ENCODE results near the gene ADAMTS13.
A peak's percentile ranks its signal among the peaks of the same experiment; 100 is the strongest.

The ADAMTS13 gene

GRCh38 chr9:133406480-133407307 lies 15.5 kb upstream of the ADAMTS13 start:
- Histone ChIP-seq H3K9me3 (ENCODE audit: control insufficient read depth, low read depth, low read length) (no peaks in the 10 kb centered on the region), H3K36me3 (ENCODE audit: control insufficient read depth, low read depth, low read length) (peaks cover 45% of the 10 kb centered on the region), H3K4me3 (ENCODE audit: low read length) (no peak overlapping the region), H3K4me1 (ENCODE audit: control insufficient read depth, low read depth, low read length) (no peaks in the 10 kb centered on the region), H3K27ac (ENCODE audit: low read length) (no peak overlapping the region), H3K9ac (ENCODE audit: low read length) (no peak overlapping the region), H3K27me3 (ENCODE audit: control insufficient read depth, insufficient read depth, low read length) (no peaks in the 10 kb centered on the region)

GRCh38 chr9:133408042-133408441 lies 14.1 kb upstream of the ADAMTS13 start:
- H3K27ac ChIP-seq (ENCODE audit: low read length) = no peak overlapping the region
- no peak overlapping the region for H3K4me3 ChIP-seq (ENCODE audit: low read length)
- H3K36me3 ChIP-seq (ENCODE audit: control insufficient read depth, low read depth, low read length) = peaks cover 54% of the 10 kb centered on the region
- no peak overlapping the region for H3K9ac ChIP-seq (ENCODE audit: low read length)
- H3K27me3 ChIP-seq (ENCODE audit: control insufficient read depth, insufficient read depth, low read length) = no peaks in the 10 kb centered on the region
- H3K9me3 ChIP-seq (ENCODE audit: control insufficient read depth, low read depth, low read length) = no peaks in the 10 kb centered on the region
- no peaks in the 10 kb centered on the region for H3K4me1 ChIP-seq (ENCODE audit: control insufficient read depth, low read depth, low read length)

GRCh38 chr9:133415170-133415569 lies 7.0 kb upstream of the ADAMTS13 start:
- no peak overlapping the region for H3K4me3 ChIP-seq (ENCODE audit: low read length)
- no peaks in the 10 kb centered on the region for H3K27me3 ChIP-seq (ENCODE audit: control insufficient read depth, insufficient read depth, low read length)
- no peaks in the 10 kb centered on the region for H3K9me3 ChIP-seq (ENCODE audit: control insufficient read depth, low read depth, low read length)
- peaks cover 5% of the 10 kb centered on the region for H3K4me1 ChIP-seq (ENCODE audit: control insufficient read depth, low read depth, low read length)
- H3K27ac ChIP-seq (ENCODE audit: low read length) = no peak overlapping the region
- peaks cover 33% of the 10 kb centered on the region for H3K36me3 ChIP-seq (ENCODE audit: control insufficient read depth, low read depth, low read length)
- no peak overlapping the region for H3K9ac ChIP-seq (ENCODE audit: low read length)

GRCh38 chr9:133417541-133418461 lies 4.4 kb upstream of the ADAMTS13 start, which contains the start of gene REXO4:
Gene REXO4, minus strand, starts transcription at chr9:133418010. Its CDS starts 166 bp downstream, at chr9:133417844.
- H3K36me3 ChIP-seq (ENCODE audit: control insufficient read depth, low read depth, low read length) = peaks cover 14% of the 10 kb centered on the region
- H3K27ac ChIP-seq (ENCODE audit: low read length) = peak within 1 kb of the TSS; percentile 70
- H3K9me3 ChIP-seq (ENCODE audit: control insufficient read depth, low read depth, low read length) = no peaks in the 10 kb centered on the region
- H3K4me1 ChIP-seq (ENCODE audit: control insufficient read depth, low read depth, low read length) = peaks cover 5% of the 10 kb centered on the region
- no peaks in the 10 kb centered on the region for H3K27me3 ChIP-seq (ENCODE audit: control insufficient read depth, insufficient read depth, low read length)
- peak within 1 kb of the TSS; percentile 81 for H3K9ac ChIP-seq (ENCODE audit: low read length)
- peak within 1 kb of the TSS; percentile 82 for H3K4me3 ChIP-seq (ENCODE audit: low read length)

GRCh38 chr9:133419005-133419404 lies 3.2 kb upstream of the ADAMTS13 start:
- H3K36me3 ChIP-seq (ENCODE audit: control insufficient read depth, low read depth, low read length) = peaks cover 13% of the 10 kb centered on the region
- H3K9me3 ChIP-seq (ENCODE audit: control insufficient read depth, low read depth, low read length) = no peaks in the 10 kb centered on the region
- no peak overlapping the region for H3K27ac ChIP-seq (ENCODE audit: low read length)
- peak overlapping the region; percentile 82 for H3K4me3 ChIP-seq (ENCODE audit: low read length)
- H3K9ac ChIP-seq (ENCODE audit: low read length) = peak overlapping the region; percentile 81
- peaks cover 5% of the 10 kb centered on the region for H3K4me1 ChIP-seq (ENCODE audit: control insufficient read depth, low read depth, low read length)
- H3K27me3 ChIP-seq (ENCODE audit: control insufficient read depth, insufficient read depth, low read length) = no peaks in the 10 kb centered on the region

- H3K4me1 ChIP-seq (ENCODE audit: control insufficient read depth, low read depth, low read length) = peaks cover 5% of the 10 kb centered on the region
- H3K9ac ChIP-seq (ENCODE audit: low read length) = no peak overlapping the region
- H3K9me3 ChIP-seq (ENCODE audit: control insufficient read depth, low read depth, low read length) = no peaks in the 10 kb centered on the region
- H3K27me3 ChIP-seq (ENCODE audit: control insufficient read depth, insufficient read depth, low read length) = no peaks in the 10 kb centered on the region
- H3K4me3 ChIP-seq (ENCODE audit: low read length) = no peak overlapping the region
- H3K27ac ChIP-seq (ENCODE audit: low read length) = no peak overlapping the region
- H3K36me3 ChIP-seq (ENCODE audit: control insufficient read depth, low read depth, low read length) = peaks cover 1% of the 10 kb centered on the region
These were observed 1.8 kb upstream of the ADAMTS13 start for GRCh38 chr9:133420392-133420827.

- Histone ChIP-seq H3K27ac (ENCODE audit: low read length) (no peak overlapping the region), H3K9ac (ENCODE audit: low read length) (no peak overlapping the region), H3K9me3 (ENCODE audit: control insufficient read depth, low read depth, low read length) (no peaks in the 10 kb centered on the region), H3K4me3 (ENCODE audit: low read length) (no peak overlapping the region), H3K4me1 (ENCODE audit: control insufficient read depth, low read depth, low read length) (peaks cover 11% of the 10 kb centered on the region), H3K27me3 (ENCODE audit: control insufficient read depth, insufficient read depth, low read length) (peaks cover 9% of the 10 kb centered on the region), H3K36me3 (ENCODE audit: control insufficient read depth, low read depth, low read length) (no peaks in the 10 kb centered on the region)
These were observed 1.0 kb downstream of the ADAMTS13 start for GRCh38 chr9:133423216-133423615.

- Histone ChIP-seq H3K27me3 (ENCODE audit: control insufficient read depth, insufficient read depth, low read length) (peaks cover 9% of the 10 kb centered on the region), H3K9ac (ENCODE audit: low read length) (no peak overlapping the region), H3K36me3 (ENCODE audit: control insufficient read depth, low read depth, low read length) (no peaks in the 10 kb centered on the region), H3K27ac (ENCODE audit: low read length) (no peak overlapping the region), H3K4me1 (ENCODE audit: control insufficient read depth, low read depth, low read length) (peaks cover 8% of the 10 kb centered on the region), H3K9me3 (ENCODE audit: control insufficient read depth, low read depth, low read length) (no peaks in the 10 kb centered on the region), H3K4me3 (ENCODE audit: low read length) (no peak overlapping the region)
These were observed 2.0 kb downstream of the ADAMTS13 start for GRCh38 chr9:133424187-133424586.

GRCh38 chr9:133425049-133425632 lies 3.0 kb downstream of the ADAMTS13 start:
- no peak overlapping the region for H3K9ac ChIP-seq (ENCODE audit: low read length)
- H3K4me3 ChIP-seq (ENCODE audit: low read length) = no peak overlapping the region
- H3K4me1 ChIP-seq (ENCODE audit: control insufficient read depth, low read depth, low read length) = peaks cover 6% of the 10 kb centered on the region
- H3K9me3 ChIP-seq (ENCODE audit: control insufficient read depth, low read depth, low read length) = no peaks in the 10 kb centered on the region
- H3K27ac ChIP-seq (ENCODE audit: low read length) = no peak overlapping the region
- peaks cover 16% of the 10 kb centered on the region for H3K27me3 ChIP-seq (ENCODE audit: control insufficient read depth, insufficient read depth, low read length)
- H3K36me3 ChIP-seq (ENCODE audit: control insufficient read depth, low read depth, low read length) = no peaks in the 10 kb centered on the region

GRCh38 chr9:133426011-133426410 lies 3.8 kb downstream of the ADAMTS13 start:
- H3K27ac ChIP-seq (ENCODE audit: low read length) = no peak overlapping the region
- no peak overlapping the region for H3K4me3 ChIP-seq (ENCODE audit: low read length)
- peaks cover 6% of the 10 kb centered on the region for H3K4me1 ChIP-seq (ENCODE audit: control insufficient read depth, low read depth, low read length)
- H3K27me3 ChIP-seq (ENCODE audit: control insufficient read depth, insufficient read depth, low read length) = peaks cover 19% of the 10 kb centered on the region
- no peak overlapping the region for H3K9ac ChIP-seq (ENCODE audit: low read length)
- no peaks in the 10 kb centered on the region for H3K36me3 ChIP-seq (ENCODE audit: control insufficient read depth, low read depth, low read length)
- no peaks in the 10 kb centered on the region for H3K9me3 ChIP-seq (ENCODE audit: control insufficient read depth, low read depth, low read length)

GRCh38 chr9:133427658-133428348 lies 5.6 kb downstream of the ADAMTS13 start:
- Histone ChIP-seq H3K4me1 (ENCODE audit: control insufficient read depth, low read depth, low read length) (peaks cover 6% of the 10 kb centered on the region), H3K27ac (ENCODE audit: low read length) (no peak overlapping the region), H3K9me3 (ENCODE audit: control insufficient read depth, low read depth, low read length) (no peaks in the 10 kb centered on the region), H3K36me3 (ENCODE audit: control insufficient read depth, low read depth, low read length) (no peaks in the 10 kb centered on the region), H3K4me3 (ENCODE audit: low read length) (peak overlapping the region; percentile 67), H3K9ac (ENCODE audit: low read length) (peak overlapping the region; percentile 41), H3K27me3 (ENCODE audit: control insufficient read depth, insufficient read depth, low read length) (peaks cover 19% of the 10 kb centered on the region)
